ENCODE results near the gene SAG.

- TF ChIP-seq CTCF (IDR thresholded peaks at IDR 0.05) (no peak), POLR2A (IDR thresholded peaks at IDR 0.05) (no peak)
Observed at GRCh38 chr2:233369897-233370685, 62.5 kb downstream of the SAG start.

Data from breast epithelium (tissue), 3 donors.